K562 (cell line): ENCODE data around the gene EFNB3. TPM values are rescaled to one million over a fixed set of nuclear protein-coding genes. Genes with fewer than 3 reads are reported as not detected.

Experiments used
- ARHGAP35 ChIP-seq: fragments of 450-650 bp; IDR thresholded peaks from 2 replicates; pipeline ENCODE4 v1.6.1; 2018; ENCODE audit not compliant: partially characterized antibody
- BRD9 ChIP-seq: fragments of 450-650 bp; IDR thresholded peaks from 2 replicates; pipeline ENCODE4 v1.6.1; 2018; ENCODE audit warnings: low read depth; ENCODE audit not compliant: partially characterized antibody
- CCAR2 ChIP-seq: fragments of 200-400 bp; formaldehyde crosslinking; IDR thresholded peaks from 2 replicates; pipeline ENCODE4 v1.6.1; 2017; ENCODE audit warnings: mild to moderate bottlenecking, low read depth, low read length
- HDAC1 ChIP-seq, 2 experiments: fragments of 450-650 bp; IDR thresholded peaks; 2 replicates each; pipeline ENCODE4 v1.6.1; 2016 to 2017; ENCODE audit warnings: inconsistent platforms in 1 of 2, mild to moderate bottlenecking in 1 of 2, moderate library complexity in 1 of 2
- MTA3 ChIP-seq: fragments of 450-650 bp; formaldehyde crosslinking; IDR thresholded peaks from 2 replicates; pipeline ENCODE4 v1.6.1; 2017; ENCODE audit warnings: mild to moderate bottlenecking, borderline replicate concordance
- MXI1 ChIP-seq: IDR thresholded peaks from 2 replicates; pipeline ENCODE4 v1.6.1; 2011; ENCODE audit warnings: low read depth, mild to moderate bottlenecking, improper control_type of control experiment, low read length
- NEUROD1 ChIP-seq: fragments of 150-350 bp; IDR thresholded peaks from 2 replicates; pipeline ENCODE4 v1.6.1; 2014; ENCODE audit warnings: borderline replicate concordance, low read length, low read depth; ENCODE audit not compliant: partially characterized antibody
- RAD21 ChIP-seq, 2 experiments: fragments of 250-450 bp in 1 of 2; fragments of 450-650 bp in 1 of 2; sonication (Bioruptor Pico) in 1 of 2; formaldehyde crosslinking in 1 of 2; IDR thresholded peaks in 1 of 2; conservative IDR thresholded peaks in 1 of 2; 2 replicates each; pipeline versions ENCODE4 v1.4.0 to v1.8.0; 2020 to 2022; ENCODE audit warnings: mild to moderate bottlenecking in 2 of 2, moderate library complexity in 1 of 2
- SETDB1 ChIP-seq: IDR thresholded peaks from one replicate; pipeline ENCODE4 v1.6.1; 2012; ENCODE audit warnings: low read length, control low read depth, inconsistent platforms
- SMARCA4 ChIP-seq: fragments of 450-650 bp; IDR thresholded peaks from 2 replicates; pipeline ENCODE4 v1.6.1; 2016
- STAT5B ChIP-seq: fragments of 250-450 bp; sonication (Bioruptor Pico); IDR thresholded peaks from 2 replicates; pipeline ENCODE4 v1.8.0; 2021; ENCODE audit warnings: mild to moderate bottlenecking, inconsistent platforms
- TEAD1 ChIP-seq, 2 experiments: fragments of 450-650 bp in 1 of 2; sonication (generic) in 1 of 2; formaldehyde crosslinking; IDR thresholded peaks; 2 replicates each; pipeline versions ENCODE4 v1.4.0 to v1.8.0; 2020 to 2022; ENCODE audit warnings: mild to moderate bottlenecking in 2 of 2, missing genetic modification reagents in 1 of 2
- TOE1 ChIP-seq, 2 experiments: fragments of 450-650 bp in 1 of 2; sonication (generic) in 1 of 2; formaldehyde crosslinking in 1 of 2; IDR thresholded peaks; 2 replicates each; pipeline versions ENCODE4 v1.7.1 to v1.8.0; 2016 to 2022; ENCODE audit warnings: borderline replicate concordance in 2 of 2, mild to moderate bottlenecking in 2 of 2, antibody characterized with exemption in 1 of 2, inconsistent platforms in 1 of 2, low read depth in 1 of 2, missing genetic modification reagents in 1 of 2, moderate library complexity in 1 of 2
- ZFP1 ChIP-seq: fragments of 450-650 bp; formaldehyde crosslinking; IDR thresholded peaks from 2 replicates; pipeline ENCODE4 v1.4.0; 2020; ENCODE audit warnings: mild to moderate bottlenecking, mixed read lengths
- ZNF174 ChIP-seq: fragments of 250-450 bp; sonication (Bioruptor Pico); IDR thresholded peaks from 2 replicates; pipeline ENCODE4 v1.4.0; 2020; ENCODE audit warnings: mild to moderate bottlenecking
- ZNF347 ChIP-seq: fragments of 450-650 bp; formaldehyde crosslinking; IDR thresholded peaks from 2 replicates; pipeline ENCODE4 v1.4.0; 2020; ENCODE audit warnings: low read depth, mild to moderate bottlenecking, moderate library complexity
- ZNF551 ChIP-seq: fragments of 250-450 bp; sonication (Bioruptor Pico); IDR thresholded peaks from 2 replicates; pipeline ENCODE4 v1.5.0; 2021; ENCODE audit warnings: mild to moderate bottlenecking, moderate library complexity
- ZNF584 ChIP-seq: fragments of 200-800 bp; sonication (Bioruptor generic); IDR thresholded peaks from 2 replicates; pipeline ENCODE4 v1.6.1; 2016; ENCODE audit warnings: low read depth, mild to moderate bottlenecking, missing genetic modification characterization, missing compliant biosample characterization
- ZSCAN32 ChIP-seq: fragments of 450-650 bp; formaldehyde crosslinking; IDR thresholded peaks from 2 replicates; pipeline ENCODE4 v1.4.0; 2020; ENCODE audit warnings: mild to moderate bottlenecking, moderate library complexity
- polyA plus RNA-seq, 8 experiments: library from polyadenylated mRNA; depleted of rRNA in 4 of 8; stranded (reverse) in 5 of 8; unstranded in 3 of 8; fragments of >200 nt; fragmentation: Nextera tagmentation in 2 of 8; fragmentation: Illumina TruSeq in 1 of 8; extraction: Ambion mirVana in 2 of 8; extraction: Trizol in 1 of 8; gene quantifications; 2 replicates each; pipeline versions ENCODE4 v1.2.1 to v1.2.3, GENCODE V29; 2011 to 2014; ENCODE audit warnings: inconsistent platforms in 1 of 8, missing spikeins in 1 of 8
- total RNA-seq, 7 experiments: library from RNA; depleted of rRNA in 6 of 7; stranded (reverse); fragments of >200 nt in 6 of 7; fragmentation: Illumina TruSeq in 2 of 7; extraction: Trizol in 2 of 7; gene quantifications; 2 replicates each; pipeline versions ENCODE4 v1.2.1 to v1.2.3, GENCODE V29; 2011 to 2021; ENCODE audit warnings: low replicate concordance in 1 of 7
- TF ChIP-seq, protein P1 (sequence below): fragments of 450-650 bp; conservative IDR thresholded peaks from 2 replicates; pipeline ENCODE4 v1.6.1; 2016; ENCODE audit warnings: missing genetic modification characterization, low read depth, mild to moderate bottlenecking, control low read depth, missing compliant biosample characterization
- TF ChIP-seq, protein P2 (sequence below): sonication (generic); formaldehyde crosslinking; IDR thresholded peaks from 2 replicates; pipeline ENCODE4 v1.8.0; 2023; ENCODE audit warnings: mild to moderate bottlenecking, missing genetic modification reagents

EFNB3 gene
- total and polyA plus RNA-seq, 9 of the 15 experiments (the other 6 are each of a cell fraction or from before 2014, with no cell fraction given), result not detected

DNA sequence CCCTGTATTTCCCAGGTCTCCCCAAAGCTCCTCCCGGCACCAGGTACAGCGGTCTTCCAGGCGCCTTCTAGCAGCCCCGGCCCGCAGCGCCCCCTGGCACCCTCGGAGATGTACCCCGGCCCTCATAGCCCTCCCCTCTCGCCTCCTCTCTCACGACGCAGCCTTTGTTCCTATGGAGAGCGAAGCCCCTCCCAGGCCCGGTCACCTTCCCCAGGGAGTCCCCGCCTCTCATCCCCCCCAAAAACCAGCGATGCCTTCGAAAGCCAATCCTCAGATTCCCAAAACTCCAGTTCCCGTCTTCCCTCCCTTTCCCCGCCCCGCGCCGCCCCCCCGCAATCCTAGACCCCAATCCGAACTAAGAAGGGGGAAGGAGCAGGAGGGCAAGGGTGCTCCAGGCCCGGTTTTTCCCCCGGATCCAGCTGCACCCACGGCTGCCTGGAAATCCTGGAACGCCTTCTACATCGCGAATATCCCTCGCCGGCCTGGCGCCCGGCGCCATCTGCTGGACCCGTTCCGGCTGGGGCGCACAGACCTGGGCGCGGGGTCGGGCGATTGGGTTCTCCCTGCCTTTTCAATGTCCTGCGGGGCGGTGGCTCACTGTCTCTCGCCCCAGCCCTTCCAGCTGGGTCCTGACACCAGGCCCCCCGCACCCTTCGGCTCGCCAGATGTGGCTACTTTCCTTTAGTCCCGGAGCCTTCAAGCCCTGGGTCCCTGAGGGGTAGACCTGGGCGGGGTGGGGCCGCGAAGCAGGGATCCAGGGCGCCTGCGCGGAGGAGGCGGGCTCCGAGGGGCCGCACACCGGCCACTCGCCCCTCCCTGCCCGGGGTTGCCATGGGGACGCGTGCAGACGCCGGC is 12.1 kb downstream of the EFNB3 start, which contains the start of gene DNAH2 (continued):
- TF ChIP-seq BRD9 (no peak), ZNF551 (no peak), SMARCA4 (no peak), MTA3 (0 out of 2 replicates have a peak, but pooled peaks have one; percentile 46), SETDB1 (no peak), HDAC1 (IDR thresholded peaks at IDR 0.05) (no peak), ZNF174 (no peak), TEAD1 (CRISPR knock-in tag; IDR thresholded peaks at IDR 0.05) (no peak), STAT5B (CRISPR knock-in tag) (no peak), ARHGAP35 (no peak), ZFP1 (CRISPR knock-in tag) (no peak), ZNF347 (no peak), ZSCAN32 (no peak), CCAR2 (no peak), ZNF584 (CRISPR knock-in tag) (no peak), MXI1 (no peak), RAD21 (CRISPR knock-in tag; conservative IDR thresholded peaks at IDR 0.05 in 1 of 2, IDR thresholded peaks at IDR 0.05 in 1 of 2) (peak; percentile 53 to 73), NEUROD1 (peak; percentile 95), TOE1 (IDR thresholded peaks at IDR 0.05; ENCODE audit: borderline replicate concordance) (peak; percentile 87), TOE1 (CRISPR knock-in tag; IDR thresholded peaks at IDR 0.05; ENCODE audit: borderline replicate concordance, low read depth) (no peak)
- TF ChIP-seq, protein P1, sequence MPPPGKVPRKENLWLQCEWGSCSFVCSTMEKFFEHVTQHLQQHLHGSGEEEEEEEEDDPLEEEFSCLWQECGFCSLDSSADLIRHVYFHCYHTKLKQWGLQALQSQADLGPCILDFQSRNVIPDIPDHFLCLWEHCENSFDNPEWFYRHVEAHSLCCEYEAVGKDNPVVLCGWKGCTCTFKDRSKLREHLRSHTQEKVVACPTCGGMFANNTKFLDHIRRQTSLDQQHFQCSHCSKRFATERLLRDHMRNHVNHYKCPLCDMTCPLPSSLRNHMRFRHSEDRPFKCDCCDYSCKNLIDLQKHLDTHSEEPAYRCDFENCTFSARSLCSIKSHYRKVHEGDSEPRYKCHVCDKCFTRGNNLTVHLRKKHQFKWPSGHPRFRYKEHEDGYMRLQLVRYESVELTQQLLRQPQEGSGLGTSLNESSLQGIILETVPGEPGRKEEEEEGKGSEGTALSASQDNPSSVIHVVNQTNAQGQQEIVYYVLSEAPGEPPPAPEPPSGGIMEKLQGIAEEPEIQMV (tag), result no peak
- TF ChIP-seq, protein P2, sequence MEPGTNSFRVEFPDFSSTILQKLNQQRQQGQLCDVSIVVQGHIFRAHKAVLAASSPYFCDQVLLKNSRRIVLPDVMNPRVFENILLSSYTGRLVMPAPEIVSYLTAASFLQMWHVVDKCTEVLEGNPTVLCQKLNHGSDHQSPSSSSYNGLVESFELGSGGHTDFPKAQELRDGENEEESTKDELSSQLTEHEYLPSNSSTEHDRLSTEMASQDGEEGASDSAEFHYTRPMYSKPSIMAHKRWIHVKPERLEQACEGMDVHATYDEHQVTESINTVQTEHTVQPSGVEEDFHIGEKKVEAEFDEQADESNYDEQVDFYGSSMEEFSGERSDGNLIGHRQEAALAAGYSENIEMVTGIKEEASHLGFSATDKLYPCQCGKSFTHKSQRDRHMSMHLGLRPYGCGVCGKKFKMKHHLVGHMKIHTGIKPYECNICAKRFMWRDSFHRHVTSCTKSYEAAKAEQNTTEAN (CRISPR knock-in tag), result no peak
